ENCODE measurements around the gene MOG. TPM values are rescaled to one million over a fixed set of nuclear protein-coding genes. Genes with fewer than 3 reads are reported as not detected.

MOG gene
- total RNA-seq, 1 experiment from 2014 or later = not detected

DNA sequence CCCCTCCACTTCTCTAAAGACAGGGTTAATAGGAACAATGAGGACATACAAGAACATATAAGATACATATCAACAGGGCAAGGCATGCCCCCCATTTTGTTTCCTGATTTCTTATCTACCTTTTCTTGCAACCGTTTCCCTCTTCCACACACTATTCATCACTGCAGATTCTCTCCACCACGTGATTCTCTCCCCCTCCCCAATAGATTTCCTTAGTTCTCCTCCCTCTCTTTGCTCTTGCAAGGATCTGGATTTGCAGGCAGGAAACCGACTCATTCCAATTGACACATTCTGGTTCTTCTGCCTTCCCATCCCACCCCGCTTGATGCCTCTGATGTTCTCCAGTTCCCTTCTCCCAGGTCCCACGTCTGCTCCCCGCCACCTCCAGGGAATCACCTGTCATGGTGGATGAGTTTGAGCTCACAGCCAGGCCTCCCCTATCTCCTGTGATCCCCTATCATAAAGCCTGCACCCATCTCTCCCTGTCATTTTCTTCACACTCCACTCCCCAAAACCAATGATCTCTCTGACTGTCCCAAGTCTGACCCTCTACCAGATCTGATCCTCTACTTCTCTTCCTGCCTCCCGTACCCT, 31.5 kb upstream of the MOG start:
- no peak for DNase-seq
- H3K27me3 ChIP-seq (ENCODE audit: low read length) = no peaks in the 10 kb centered on the region
- H3K4me1 ChIP-seq (ENCODE audit: low read length) = peaks cover 14% of the 10 kb centered on the region
- no peak overlapping the region for H2AFZ ChIP-seq (ENCODE audit: low read length)
- H3K36me3 ChIP-seq (ENCODE audit: insufficient read depth, low read length) = no peaks in the 10 kb centered on the region
- no peak overlapping the region for H3K27ac ChIP-seq (ENCODE audit: low read length)
- H3K4me2 ChIP-seq (ENCODE audit: low read depth, low read length, poor library complexity, severe bottlenecking) = no peak overlapping the region
- no peak overlapping the region for H3K9ac ChIP-seq (ENCODE audit: low read length)
- no peaks in the 10 kb centered on the region for H3K9me3 ChIP-seq (ENCODE audit: low read length)
- H3K79me2 ChIP-seq (ENCODE audit: low read length) = no peaks in the 10 kb centered on the region
- H4K20me1 ChIP-seq (ENCODE audit: insufficient read depth, low read depth, low read length) = no peaks in the 10 kb centered on the region
- no peaks in the 10 kb centered on the region for H3K9me2 ChIP-seq (replicated peaks; ENCODE audit: insufficient read depth, low read length)
- H3K4me3 ChIP-seq (ENCODE audit: low read length) = no peak overlapping the region

DNA sequence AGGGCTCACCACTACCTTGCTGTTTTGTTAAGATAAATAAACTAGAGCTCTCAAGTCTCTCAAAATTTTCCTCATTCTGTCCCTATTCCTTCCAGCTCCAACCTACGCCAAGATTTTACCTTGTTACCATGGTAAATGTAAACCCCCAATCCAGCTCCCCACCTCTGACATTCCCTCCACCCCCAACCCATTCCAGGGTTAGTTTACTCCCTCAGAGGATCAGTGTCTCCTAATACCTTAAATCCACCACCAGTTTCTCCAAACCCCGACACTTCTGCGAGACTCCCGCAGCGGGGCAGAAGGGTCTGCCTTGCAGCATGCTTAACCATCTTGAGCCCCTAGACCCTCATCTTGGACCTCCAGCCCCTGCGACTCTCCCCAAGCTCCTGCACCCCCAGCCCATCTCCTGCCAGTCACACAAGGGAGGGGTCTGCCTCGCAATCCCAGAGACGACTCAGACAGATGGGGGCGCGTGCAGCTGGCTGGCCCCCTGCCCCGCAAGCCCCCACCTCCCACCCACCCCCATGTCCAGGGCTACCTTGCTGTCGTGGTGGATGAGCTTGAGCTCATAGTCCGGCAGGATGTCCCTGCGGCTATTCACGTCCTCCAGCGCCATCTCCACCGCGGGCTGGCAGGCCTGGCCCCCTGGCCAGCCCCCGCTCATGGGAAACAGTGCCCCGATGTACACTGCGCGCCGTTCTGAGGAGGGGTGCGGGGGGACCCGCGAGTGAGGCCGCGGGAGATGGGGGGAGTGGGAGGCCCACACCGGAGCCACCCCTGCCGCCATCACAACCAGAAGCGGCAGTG, 29.7 kb upstream of the MOG start:
- Histone ChIP-seq H3K9me2 (replicated peaks; ENCODE audit: insufficient read depth, low read length) (no peaks in the 10 kb centered on the region), H3K79me2 (ENCODE audit: low read length) (no peaks in the 10 kb centered on the region), H3K9me3 (ENCODE audit: low read length) (no peaks in the 10 kb centered on the region), H3K27ac (ENCODE audit: low read length) (no peak overlapping the region), H3K4me3 (ENCODE audit: low read length) (no peak overlapping the region), H3K27me3 (ENCODE audit: low read length) (no peaks in the 10 kb centered on the region; the same call in 1 of the 2 replicates), H3K36me3 (ENCODE audit: insufficient read depth, low read length) (no peaks in the 10 kb centered on the region), H3K4me2 (ENCODE audit: low read depth, low read length, poor library complexity, severe bottlenecking) (no peak overlapping the region), H3K4me1 (ENCODE audit: low read length) (peaks cover 21% of the 10 kb centered on the region), H3K9ac (ENCODE audit: low read length) (no peak overlapping the region), H4K20me1 (ENCODE audit: insufficient read depth, low read depth, low read length) (peaks cover 3% of the 10 kb centered on the region; the same call in 1 of the 2 replicates), H2AFZ (ENCODE audit: low read length) (no peak overlapping the region)
- DNase-seq = no peak

DNA sequence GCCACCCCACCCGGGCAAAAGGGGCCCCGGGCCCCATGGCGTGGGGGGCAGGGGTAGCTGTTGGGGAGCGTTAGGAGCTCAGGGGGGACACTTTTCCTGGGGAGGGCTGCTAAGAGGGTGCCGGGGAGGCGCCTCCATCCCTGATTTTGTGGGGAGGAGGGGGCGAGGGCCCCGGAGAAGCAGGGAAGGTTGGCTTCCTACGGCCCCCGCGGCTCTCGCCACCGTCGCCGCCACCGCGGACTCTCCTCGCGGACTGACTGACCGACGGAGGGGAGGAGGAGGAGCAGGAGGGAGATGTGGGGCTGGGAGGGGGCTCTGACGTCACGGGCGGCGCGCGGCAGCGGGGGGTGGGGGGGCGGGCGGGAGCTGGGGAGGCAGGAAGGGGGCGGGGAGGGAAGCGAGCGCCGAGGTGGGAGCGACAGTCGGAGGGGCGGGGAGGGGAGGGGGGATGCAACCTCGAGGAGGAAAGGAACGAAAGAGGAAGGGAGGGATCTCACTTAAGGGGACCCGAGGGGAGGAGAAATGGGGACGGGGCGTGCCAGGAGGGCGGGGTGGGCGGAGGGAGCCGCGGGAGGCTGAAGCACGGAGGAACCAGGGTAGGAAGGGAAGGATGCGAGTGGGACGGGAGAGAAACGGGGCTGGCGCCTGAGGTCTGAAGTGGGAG, 29.0 kb upstream of the MOG start:
- H3K27ac ChIP-seq (ENCODE audit: low read length) = no peak overlapping the region
- peak overlapping the region; percentile 74 for H3K9ac ChIP-seq (ENCODE audit: low read length)
- H3K9me2 ChIP-seq (replicated peaks; ENCODE audit: insufficient read depth, low read length) = no peaks in the 10 kb centered on the region
- H3K4me1 ChIP-seq (ENCODE audit: low read length) = peaks cover 26% of the 10 kb centered on the region
- H4K20me1 ChIP-seq (ENCODE audit: insufficient read depth, low read depth, low read length) = peaks cover 3% of the 10 kb centered on the region; the same call in 1 of the 2 replicates
- peak overlapping the region; percentile 72 for H3K4me3 ChIP-seq (ENCODE audit: low read length)
- DNase-seq = peak; percentile 47
- no peaks in the 10 kb centered on the region; the same call in 1 of the 2 replicates for H3K27me3 ChIP-seq (ENCODE audit: low read length)
- H3K36me3 ChIP-seq (ENCODE audit: insufficient read depth, low read length) = no peaks in the 10 kb centered on the region
- no peaks in the 10 kb centered on the region for H3K79me2 ChIP-seq (ENCODE audit: low read length)
- H3K4me2 ChIP-seq (ENCODE audit: low read depth, low read length, poor library complexity, severe bottlenecking) = peak overlapping the region; percentile 85
- peak overlapping the region; percentile 87 for H2AFZ ChIP-seq (ENCODE audit: low read length)
- H3K9me3 ChIP-seq (ENCODE audit: low read length) = no peaks in the 10 kb centered on the region

DNA sequence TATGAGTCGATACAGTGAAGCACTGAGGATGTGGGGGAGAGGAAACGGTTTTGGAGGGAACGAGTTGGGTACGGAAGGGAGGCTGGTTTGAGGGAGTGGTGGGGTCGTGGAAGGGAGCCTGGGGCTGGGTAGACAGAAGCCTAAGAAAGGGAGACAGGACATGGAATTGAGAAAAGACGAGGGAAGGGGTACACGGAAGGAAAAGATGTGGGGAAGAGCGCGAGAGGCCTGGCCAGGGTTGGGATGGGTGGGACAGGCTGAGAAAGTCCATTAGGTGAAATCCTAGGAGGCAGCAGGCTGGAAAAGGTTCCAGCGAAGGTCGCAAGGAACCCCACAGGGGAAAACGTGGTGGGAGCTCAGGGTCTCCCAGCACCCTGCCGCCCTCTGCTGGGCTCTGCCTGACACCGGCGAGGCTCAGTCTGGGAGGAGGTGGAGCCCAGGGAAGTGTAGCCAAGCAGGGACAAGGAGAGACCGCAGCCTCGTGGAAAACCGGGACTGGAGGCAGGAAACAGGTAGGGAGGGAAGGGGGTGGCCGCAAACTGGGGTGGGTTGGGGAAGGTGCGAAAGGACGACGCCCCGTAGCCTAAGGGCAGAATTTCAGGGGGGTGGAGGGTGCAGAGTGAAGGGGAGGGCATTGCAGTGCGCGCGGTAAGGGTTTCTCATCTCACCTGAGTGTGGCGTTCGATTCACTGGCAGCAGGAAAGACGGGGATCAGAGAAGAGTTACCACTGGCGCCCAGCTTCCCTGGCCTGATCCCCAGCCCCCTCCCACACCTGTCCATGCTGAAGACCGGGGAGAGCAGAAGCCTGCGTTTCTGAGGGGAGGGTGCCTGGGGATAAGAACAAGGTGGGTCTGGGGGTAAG, 28.2 kb upstream of the MOG start:
- H4K20me1 ChIP-seq (ENCODE audit: insufficient read depth, low read depth, low read length) = peaks cover 3% of the 10 kb centered on the region; the same call in 1 of the 2 replicates
- H3K4me1 ChIP-seq (ENCODE audit: low read length) = peaks cover 34% of the 10 kb centered on the region
- H3K4me2 ChIP-seq (ENCODE audit: low read depth, low read length, poor library complexity, severe bottlenecking) = peak overlapping the region; percentile 85
- no peaks in the 10 kb centered on the region for H3K9me2 ChIP-seq (replicated peaks; ENCODE audit: insufficient read depth, low read length)
- peak overlapping the region; percentile 74 for H3K9ac ChIP-seq (ENCODE audit: low read length)
- DNase-seq = peak; percentile 66
- no peaks in the 10 kb centered on the region; the same call in 1 of the 2 replicates for H3K27me3 ChIP-seq (ENCODE audit: low read length)
- H3K9me3 ChIP-seq (ENCODE audit: low read length) = no peaks in the 10 kb centered on the region
- peak overlapping the region; percentile 87 for H2AFZ ChIP-seq (ENCODE audit: low read length)
- H3K4me3 ChIP-seq (ENCODE audit: low read length) = peak overlapping the region; percentile 72
- H3K36me3 ChIP-seq (ENCODE audit: insufficient read depth, low read length) = no peaks in the 10 kb centered on the region
- no peak overlapping the region for H3K27ac ChIP-seq (ENCODE audit: low read length)
- H3K79me2 ChIP-seq (ENCODE audit: low read length) = no peaks in the 10 kb centered on the region

DNA sequence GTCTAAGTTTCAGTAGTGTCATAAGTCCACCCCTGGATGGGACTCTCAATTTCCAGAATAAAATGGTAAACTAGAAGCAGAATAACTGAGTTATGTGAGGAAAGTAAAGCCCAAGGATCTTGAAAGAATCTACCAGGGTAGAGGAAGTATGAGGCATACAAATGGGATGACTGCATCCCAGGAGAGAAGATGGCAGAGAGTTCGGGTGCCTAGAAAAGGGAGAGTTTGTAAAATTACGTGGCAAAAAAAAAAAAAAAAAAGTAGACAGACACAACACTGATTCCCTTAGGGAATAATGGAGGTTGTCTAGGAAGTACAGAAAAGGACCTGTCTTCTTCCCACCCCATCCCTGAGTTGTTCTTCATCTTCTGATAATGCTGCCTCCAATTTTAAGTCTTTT, 27.3 kb upstream of the MOG start:
- H3K4me2 ChIP-seq (ENCODE audit: low read depth, low read length, poor library complexity, severe bottlenecking) = peak overlapping the region; percentile 85
- no peaks in the 10 kb centered on the region for H3K79me2 ChIP-seq (ENCODE audit: low read length)

DNA sequence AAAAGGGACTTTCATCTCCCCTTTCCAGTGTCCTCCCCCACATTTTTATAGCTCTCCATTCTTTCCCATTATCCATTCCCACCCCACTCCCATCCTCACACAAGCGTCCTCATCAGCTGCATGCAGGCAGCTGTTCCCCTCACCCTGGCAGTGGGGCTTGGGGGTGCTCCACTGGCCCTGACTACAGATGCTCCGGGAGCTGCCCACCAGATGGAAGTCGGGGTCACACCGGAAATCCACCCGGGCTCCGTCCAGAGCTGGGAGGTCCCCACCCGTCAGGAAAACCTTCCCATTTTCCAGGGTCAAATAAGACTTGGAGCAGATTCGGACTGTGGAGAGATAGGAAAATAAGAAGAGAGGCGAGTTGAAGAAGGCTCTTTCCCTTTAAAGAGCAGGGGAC, 26.6 kb upstream of the MOG start:
- no peaks in the 10 kb centered on the region; the same call in 1 of the 2 replicates for H3K27me3 ChIP-seq (ENCODE audit: low read length)
- H3K9me3 ChIP-seq (ENCODE audit: low read length) = no peaks in the 10 kb centered on the region
- no peak overlapping the region for H3K27ac ChIP-seq (ENCODE audit: low read length)
- H3K4me3 ChIP-seq (ENCODE audit: low read length) = no peak overlapping the region
- H3K4me1 ChIP-seq (ENCODE audit: low read length) = peaks cover 39% of the 10 kb centered on the region
- no peaks in the 10 kb centered on the region for H3K79me2 ChIP-seq (ENCODE audit: low read length)
- DNase-seq = no peak
- no peak overlapping the region for H3K4me2 ChIP-seq (ENCODE audit: low read depth, low read length, poor library complexity, severe bottlenecking)
- H4K20me1 ChIP-seq (ENCODE audit: insufficient read depth, low read depth, low read length) = peaks cover 3% of the 10 kb centered on the region; the same call in 1 of the 2 replicates
- no peaks in the 10 kb centered on the region for H3K36me3 ChIP-seq (ENCODE audit: insufficient read depth, low read length)
- no peaks in the 10 kb centered on the region for H3K9me2 ChIP-seq (replicated peaks; ENCODE audit: insufficient read depth, low read length)
- H3K9ac ChIP-seq (ENCODE audit: low read length) = no peak overlapping the region
- no peak overlapping the region for H2AFZ ChIP-seq (ENCODE audit: low read length)

More for the DNA sequence above, 27.3 kb upstream of the MOG start:
- Histone ChIP-seq H3K9me3 (ENCODE audit: low read length) (no peaks in the 10 kb centered on the region), H3K27ac (ENCODE audit: low read length) (no peak overlapping the region), H2AFZ (ENCODE audit: low read length) (no peak overlapping the region), H3K4me1 (ENCODE audit: low read length) (peaks cover 39% of the 10 kb centered on the region), H3K27me3 (ENCODE audit: low read length) (no peaks in the 10 kb centered on the region; the same call in 1 of the 2 replicates), H3K9me2 (replicated peaks; ENCODE audit: insufficient read depth, low read length) (no peaks in the 10 kb centered on the region), H3K9ac (ENCODE audit: low read length) (no peak overlapping the region), H4K20me1 (ENCODE audit: insufficient read depth, low read depth, low read length) (peaks cover 3% of the 10 kb centered on the region; the same call in 1 of the 2 replicates), H3K36me3 (ENCODE audit: insufficient read depth, low read length) (no peaks in the 10 kb centered on the region), H3K4me3 (ENCODE audit: low read length) (no peak overlapping the region)
- no peak for DNase-seq

DNA sequence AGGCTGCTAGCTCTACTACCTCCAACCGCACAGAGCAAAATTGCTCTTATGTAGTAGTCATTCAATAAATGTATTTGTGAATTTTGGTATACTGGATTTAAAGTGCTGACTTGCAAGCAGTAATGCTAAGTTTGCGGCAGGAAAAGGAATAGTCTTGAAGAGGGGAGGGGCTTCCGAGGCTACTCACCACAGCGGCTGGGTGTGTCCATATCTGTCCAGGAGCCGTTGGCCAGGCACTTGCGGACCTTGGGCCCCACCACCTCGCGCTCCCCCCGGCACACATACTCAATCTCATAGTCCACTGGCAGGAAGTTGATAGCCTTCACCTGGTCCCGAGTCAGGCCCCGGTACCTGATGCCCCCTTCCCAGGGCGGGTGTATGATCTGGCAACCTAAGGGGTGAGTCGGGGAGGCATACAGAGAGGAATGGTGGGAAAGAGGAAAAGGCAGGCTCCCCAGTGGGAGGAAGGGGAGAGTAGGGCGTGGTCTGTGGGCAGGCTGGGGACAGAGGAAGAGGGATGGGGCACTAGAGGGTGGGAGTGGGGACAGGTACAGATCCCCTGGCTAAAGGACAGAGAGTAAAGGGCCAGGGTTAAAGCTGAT, 25.6 kb upstream of the MOG start:
- peaks cover 3% of the 10 kb centered on the region; the same call in 1 of the 2 replicates for H4K20me1 ChIP-seq (ENCODE audit: insufficient read depth, low read depth, low read length)
- H3K27me3 ChIP-seq (ENCODE audit: low read length) = no peaks in the 10 kb centered on the region; the same call in 1 of the 2 replicates
- H3K79me2 ChIP-seq (ENCODE audit: low read length) = no peaks in the 10 kb centered on the region
- DNase-seq = no peak
- H2AFZ ChIP-seq (ENCODE audit: low read length) = no peak overlapping the region
- no peak overlapping the region for H3K27ac ChIP-seq (ENCODE audit: low read length)
- peak overlapping the region; percentile 85 for H3K4me2 ChIP-seq (ENCODE audit: low read depth, low read length, poor library complexity, severe bottlenecking)
- no peaks in the 10 kb centered on the region for H3K9me2 ChIP-seq (replicated peaks; ENCODE audit: insufficient read depth, low read length)
- no peak overlapping the region for H3K9ac ChIP-seq (ENCODE audit: low read length)
- peak overlapping the region; percentile 71; the same call in 1 of the 2 replicates for H3K4me3 ChIP-seq (ENCODE audit: low read length)
- H3K9me3 ChIP-seq (ENCODE audit: low read length) = no peaks in the 10 kb centered on the region
- H3K4me1 ChIP-seq (ENCODE audit: low read length) = peaks cover 39% of the 10 kb centered on the region
- no peaks in the 10 kb centered on the region for H3K36me3 ChIP-seq (ENCODE audit: insufficient read depth, low read length)

Data from Karpas-422 (cell line).